MCF 10A (cell line): ENCODE measurements around the gene DNASE1L3. TPM values are rescaled to one million over a fixed set of nuclear protein-coding genes. Genes with fewer than 3 reads are reported as not detected.

Experiments used
- BruUV-seq: library from RNA; stranded (reverse); fragments of 400-500 nt; replicated peaks from 2 replicates; lab custom pipeline; 2021; lab: Mats Ljungman, UMichigan
- CTCF ChIA-PET: fragments of 300-600 bp; sonication (Branson Sonifier 250); formaldehyde crosslinking; extraction: SDS; loops from one replicate; lab custom pipeline; 2021; ENCODE audit warnings: antibody characterized with exemption, inconsistent platforms; lab: Yijun Ruan, JAX
- POLR2A ChIA-PET: fragments of 300-600, 350-650 bp; sonication (Branson Sonifier 250); formaldehyde crosslinking; extraction: SDS; loops from one replicate; lab custom pipeline; 2020; ENCODE audit warnings: antibody characterized with exemption, inconsistent platforms; lab: Yijun Ruan, JAX
- DNase-seq: peaks from one replicate; pipeline ENCODE4 v3.0.0-alpha.2; 2018; ENCODE audit not compliant: unreplicated experiment
- H3K27ac Mint-ChIP-seq: one replicate; pipeline ENCODE4 v1.8.0; 2022; ENCODE audit warnings: mild to moderate bottlenecking, low read depth, mixed read lengths; ENCODE audit not compliant: unreplicated experiment
- H3K27me3 Mint-ChIP-seq: one replicate; pipeline ENCODE4 v1.8.0; 2022; ENCODE audit warnings: mixed read lengths; ENCODE audit not compliant: insufficient read depth, unreplicated experiment
- H3K36me3 Mint-ChIP-seq: one replicate; pipeline ENCODE4 v1.8.0; 2022; ENCODE audit warnings: mild to moderate bottlenecking, moderate library complexity, mixed read lengths; ENCODE audit not compliant: insufficient read depth, unreplicated experiment
- H3K4me1 Mint-ChIP-seq: one replicate; pipeline ENCODE4 v1.8.0; 2022; ENCODE audit warnings: mixed read lengths; ENCODE audit not compliant: insufficient read depth, unreplicated experiment
- H3K4me3 Mint-ChIP-seq: one replicate; pipeline ENCODE4 v1.8.0; 2022; ENCODE audit warnings: mild to moderate bottlenecking, moderate library complexity, mixed read lengths; ENCODE audit not compliant: unreplicated experiment
- H3K9me3 Mint-ChIP-seq: one replicate; pipeline ENCODE4 v1.8.0; 2022; ENCODE audit warnings: mixed read lengths; ENCODE audit not compliant: unreplicated experiment
- CTCF ChIP-seq: fragments of 200-600 bp; IDR thresholded peaks from one replicate; pipeline ENCODE4 v1.8.0; 2022; ENCODE audit warnings: antibody characterized with exemption, mild to moderate bottlenecking; ENCODE audit not compliant: unreplicated experiment
- intact Hi-C: fragments of 100-400 bp; cut with micrococcal nuclease; formaldehyde crosslinking; loops from 2 replicates; pipeline ENCODE4 v1.14.1; 2022
- total RNA-seq: library from RNA; stranded (reverse); gene quantifications from 2 replicates; pipeline ENCODE4 v1.2.3, GENCODE V29; 2022

DNASE1L3 gene
- total RNA-seq, 1 experiment from 2014 or later, result not detected

DNA sequence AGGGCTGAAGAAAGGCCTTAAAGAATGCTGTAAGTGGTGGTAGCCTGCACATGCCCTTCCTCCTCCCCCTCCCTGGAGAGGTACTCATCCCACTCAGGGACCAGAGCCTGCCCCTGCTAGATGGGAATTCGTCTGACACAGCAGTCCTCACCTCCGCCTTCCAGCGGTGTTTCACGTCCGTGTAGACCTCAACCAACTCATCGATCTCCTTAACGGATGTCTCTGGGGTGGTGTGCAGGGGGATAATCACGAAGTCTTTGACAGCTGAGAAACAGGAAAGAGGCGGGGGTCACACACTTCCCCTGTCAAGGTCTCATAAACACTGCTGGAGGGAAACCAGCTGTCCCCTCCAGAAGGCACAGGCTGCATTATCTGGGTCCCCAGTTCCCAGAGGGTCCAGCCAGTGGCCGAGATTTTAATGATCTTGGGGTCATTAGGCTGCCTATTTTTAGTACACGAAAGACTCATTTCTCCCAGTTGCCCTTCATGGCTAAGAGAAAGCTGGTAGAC lies 9.9 kb downstream of the DNASE1L3 start:
- ChIA-PET POLR2A (interaction anchor here (0.7 to 2.7 kb wide), 5 partner anchors 12 to 190 kb away, joined by 3 to 10 read pairs (median 3); partner anchors contain the start of genes HTD2 and RPP14), CTCF (interaction anchor here (0.6 to 1.7 kb wide), 6 partner anchors 7 to 794 kb away, joined by 3 to 8 read pairs (median 5); no protein-coding TSS in a partner anchor)
- Mint-ChIP-seq H3K4me1 (no peaks in the 10 kb centered on the region), H3K9me3 (no peaks in the 10 kb centered on the region), H3K27ac (no peak overlapping the region), H3K4me3 (no peak overlapping the region), H3K27me3 (peaks cover 10% of the 10 kb centered on the region), H3K36me3 (no peaks in the 10 kb centered on the region)
- intact Hi-C loops, result no loop called here
- no peak for TF ChIP-seq CTCF
- no TSS peak for BruUV-seq
- DNase-seq, result no peak

DNA sequence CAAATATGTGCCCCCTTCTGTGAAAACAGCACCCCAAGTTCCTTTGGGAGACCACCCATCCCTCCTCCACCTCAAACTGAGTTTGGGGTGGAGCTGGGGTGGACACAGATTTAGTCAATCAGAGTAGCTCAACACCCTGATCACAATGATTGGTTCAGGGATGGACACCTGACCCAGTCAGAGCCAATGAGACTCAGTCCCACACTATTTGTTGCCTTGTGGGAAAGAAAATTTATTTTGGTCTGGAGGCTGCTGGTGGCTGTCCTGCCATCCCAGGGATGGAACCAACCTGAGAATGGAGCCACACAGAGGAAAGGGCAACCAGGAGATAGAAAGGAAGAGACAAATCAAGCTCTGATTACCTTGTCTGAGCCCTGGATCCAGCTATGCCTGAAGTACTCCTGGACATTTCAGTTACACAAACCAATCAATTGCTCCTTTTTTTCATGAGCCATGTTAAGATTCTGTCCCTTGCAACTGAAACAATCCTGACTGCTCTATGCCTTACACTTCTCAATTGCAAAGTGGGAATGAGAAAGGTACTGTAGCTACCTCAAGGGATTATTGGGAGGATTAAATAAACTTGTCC lies 10.6 kb downstream of the DNASE1L3 start:
- TF ChIP-seq CTCF, result no peak
- peaks cover 10% of the 10 kb centered on the region for H3K27me3 Mint-ChIP-seq
- BruUV-seq, result no TSS peak
- intact Hi-C loops, result no loop called here
- CTCF ChIA-PET, result interaction anchor here (0.6 to 1.7 kb wide), 9 partner anchors 8 to 101 kb away, joined by 3 to 9 read pairs (median 5); no protein-coding TSS in a partner anchor
- H3K27ac Mint-ChIP-seq, result no peak overlapping the region
- no peak for DNase-seq
- no peaks in the 10 kb centered on the region for H3K9me3 Mint-ChIP-seq
- H3K4me1 Mint-ChIP-seq, result no peaks in the 10 kb centered on the region
- H3K4me3 Mint-ChIP-seq, result no peak overlapping the region
- no peaks in the 10 kb centered on the region for H3K36me3 Mint-ChIP-seq
- POLR2A ChIA-PET, result interaction anchor here (0.7 to 2.7 kb wide), 5 partner anchors 11 to 189 kb away, joined by 3 to 10 read pairs (median 3); partner anchors contain the start of genes HTD2 and RPP14

GRCh38 chr3:58198804-58199203 lies 12.0 kb downstream of the DNASE1L3 start:
- H3K4me1 Mint-ChIP-seq, result no peaks in the 10 kb centered on the region
- no peak overlapping the region for H3K4me3 Mint-ChIP-seq
- no peak for TF ChIP-seq CTCF
- intact Hi-C loops, result no loop called here
- no TSS peak for BruUV-seq
- ChIA-PET CTCF (interaction anchor here (1.2 to 1.3 kb wide), 4 partner anchors 9 to 100 kb away, joined by 3 to 9 read pairs (median 3); no protein-coding TSS in a partner anchor), POLR2A (no interaction called here)
- H3K36me3 Mint-ChIP-seq, result no peaks in the 10 kb centered on the region
- no peak for DNase-seq
- no peaks in the 10 kb centered on the region for H3K9me3 Mint-ChIP-seq
- H3K27ac Mint-ChIP-seq, result no peak overlapping the region
- H3K27me3 Mint-ChIP-seq, result peaks cover 10% of the 10 kb centered on the region

DNA sequence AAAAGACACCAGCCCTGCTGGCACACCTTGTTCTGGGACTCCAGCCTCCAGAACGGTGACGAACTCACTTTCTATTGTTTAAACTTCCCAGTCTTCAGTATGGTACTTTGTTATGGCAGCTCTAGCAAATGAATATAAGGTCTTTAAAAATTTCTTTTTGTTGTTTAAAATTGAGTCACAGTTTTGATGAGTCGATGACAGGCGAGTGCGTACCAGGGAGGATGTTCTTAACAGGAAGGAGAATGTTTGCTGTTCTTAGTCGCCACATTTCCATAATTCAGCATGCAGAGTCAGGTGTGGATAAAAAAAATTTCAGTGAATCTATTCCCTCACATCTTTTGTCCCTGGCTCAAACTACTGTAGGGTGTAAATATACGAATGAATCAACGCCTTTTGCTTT lies 12.4 kb downstream of the DNASE1L3 start:
- TF ChIP-seq CTCF, result no peak
- ChIA-PET CTCF (interaction anchor here (1.2 to 1.3 kb wide), 3 partner anchors 9 to 20 kb away, joined by 3 read pairs; no protein-coding TSS in a partner anchor), POLR2A (no interaction called here)
- Mint-ChIP-seq H3K36me3 (no peaks in the 10 kb centered on the region), H3K4me1 (no peaks in the 10 kb centered on the region), H3K27me3 (peaks cover 7% of the 10 kb centered on the region), H3K27ac (no peak overlapping the region), H3K4me3 (no peak overlapping the region), H3K9me3 (no peaks in the 10 kb centered on the region)
- no TSS peak for BruUV-seq
- intact Hi-C loops, result no loop called here
- DNase-seq, result no peak
